ENCODE data around the gene DHX8.

DNA sequence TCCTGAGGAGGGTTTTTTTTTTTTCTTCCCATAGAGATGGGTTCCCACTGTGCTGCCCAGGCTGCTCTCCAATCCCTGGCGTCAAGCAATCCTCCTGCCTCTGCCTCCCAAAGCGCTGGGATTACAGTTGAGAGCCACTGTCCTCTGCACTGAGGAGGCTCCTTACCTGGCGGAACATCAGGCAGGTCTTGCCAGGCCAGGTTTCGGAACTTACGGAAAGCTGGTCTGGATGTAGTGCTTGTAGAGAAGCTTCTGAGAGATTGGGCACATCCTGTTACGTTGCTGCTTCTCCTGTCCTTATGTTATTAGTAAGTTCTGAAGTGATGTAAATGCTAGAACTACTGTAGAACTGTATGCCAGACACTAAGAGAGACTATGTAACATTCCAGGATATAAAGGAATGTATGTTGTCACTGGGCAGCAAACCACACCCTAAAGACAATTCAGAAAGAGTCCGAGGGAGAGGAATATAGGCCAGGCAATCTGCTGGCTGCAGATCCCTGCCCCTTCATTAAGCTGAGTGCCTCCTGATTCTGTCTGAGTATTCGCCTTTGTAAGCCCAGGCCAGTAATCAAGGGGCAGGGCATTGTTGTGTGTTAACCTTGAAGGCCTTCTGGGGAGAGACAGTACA lies 41.3 kb downstream of the DHX8 start:
- no peak for TF ChIP-seq RELA (IDR thresholded peaks at IDR 0.05; ENCODE audit: borderline replicate concordance, partially characterized antibody)
- no peak for TF ChIP-seq ZNF687 (IDR thresholded peaks at IDR 0.05)
- TF ChIP-seq FOXM1 (IDR thresholded peaks at IDR 0.05; ENCODE audit: low read depth, low read length) = no peak
- no peak for TF ChIP-seq NBN (IDR thresholded peaks at IDR 0.05)
